AG10803 (cell line): ENCODE data around the gene OR4A16.

Experiments
- DNase-seq: peaks from one replicate; pipeline ENCODE4 v3.0.0; 2010; ENCODE audit warnings: low read depth
- H3K4me3 ChIP-seq: 2 replicates; pipeline ENCODE4 v1.5.1; 2011; ENCODE audit warnings: mild to moderate bottlenecking, low read length, control low read depth
- CTCF ChIP-seq: conservative IDR thresholded peaks from 2 replicates; pipeline ENCODE4 v1.5.1; 2011; ENCODE audit warnings: mild to moderate bottlenecking, low read length, control low read depth, inconsistent platforms

OR4A16 gene

GRCh38 chr11:55342901-55343300 is at the start of gene OR4A16:
Gene OR4A16 (plus strand): TSS chr11:55343201. CDS start chr11:55343201, 0 bp downstream.
- no peak for DNase-seq
- H3K4me3 ChIP-seq: no peak within 1 kb of the TSS
- TF ChIP-seq CTCF: no peak

GRCh38 chr11:55324500-55324899 is 18.5 kb upstream of the OR4A16 start:
- TF ChIP-seq CTCF: no peak
- no peak for DNase-seq
- H3K4me3 ChIP-seq: no peak overlapping the region

- no peak overlapping the region for H3K4me3 ChIP-seq
- TF ChIP-seq CTCF: no peak
- DNase-seq: no peak
These were observed 2.3 kb downstream of the OR4A16 start for GRCh38 chr11:55345306-55345705.

- H3K4me3 ChIP-seq: no peak overlapping the region
- no peak for TF ChIP-seq CTCF
- DNase-seq: no peak
These were observed 6.0 kb downstream of the OR4A16 start for GRCh38 chr11:55349032-55349431.

GRCh38 chr11:55357560-55358184 is 14.7 kb downstream of the OR4A16 start:
- no peak overlapping the region for H3K4me3 ChIP-seq
- no peak for TF ChIP-seq CTCF
- DNase-seq: no peak

- no peak within 1 kb of the TSS for H3K4me3 ChIP-seq
- no peak for DNase-seq
- no peak for TF ChIP-seq CTCF
These were observed 24.7 kb downstream of the OR4A16 start, which contains the start of gene OR4A15 for GRCh38 chr11:55367674-55368073. Gene OR4A15 (plus strand): TSS chr11:55367974. CDS start chr11:55367974, 0 bp downstream.
